GM21723 (cell line): ENCODE results near the gene SLC12A8.

Experiments used
- ATAC-seq: cut with Tn5 transposase; IDR thresholded peaks from one replicate; pipeline ENCODE4 v1.9.1; 2021; ENCODE audit warnings: mild to moderate bottlenecking, moderate library complexity; ENCODE audit not compliant: unreplicated experiment

Gene SLC12A8

DNA sequence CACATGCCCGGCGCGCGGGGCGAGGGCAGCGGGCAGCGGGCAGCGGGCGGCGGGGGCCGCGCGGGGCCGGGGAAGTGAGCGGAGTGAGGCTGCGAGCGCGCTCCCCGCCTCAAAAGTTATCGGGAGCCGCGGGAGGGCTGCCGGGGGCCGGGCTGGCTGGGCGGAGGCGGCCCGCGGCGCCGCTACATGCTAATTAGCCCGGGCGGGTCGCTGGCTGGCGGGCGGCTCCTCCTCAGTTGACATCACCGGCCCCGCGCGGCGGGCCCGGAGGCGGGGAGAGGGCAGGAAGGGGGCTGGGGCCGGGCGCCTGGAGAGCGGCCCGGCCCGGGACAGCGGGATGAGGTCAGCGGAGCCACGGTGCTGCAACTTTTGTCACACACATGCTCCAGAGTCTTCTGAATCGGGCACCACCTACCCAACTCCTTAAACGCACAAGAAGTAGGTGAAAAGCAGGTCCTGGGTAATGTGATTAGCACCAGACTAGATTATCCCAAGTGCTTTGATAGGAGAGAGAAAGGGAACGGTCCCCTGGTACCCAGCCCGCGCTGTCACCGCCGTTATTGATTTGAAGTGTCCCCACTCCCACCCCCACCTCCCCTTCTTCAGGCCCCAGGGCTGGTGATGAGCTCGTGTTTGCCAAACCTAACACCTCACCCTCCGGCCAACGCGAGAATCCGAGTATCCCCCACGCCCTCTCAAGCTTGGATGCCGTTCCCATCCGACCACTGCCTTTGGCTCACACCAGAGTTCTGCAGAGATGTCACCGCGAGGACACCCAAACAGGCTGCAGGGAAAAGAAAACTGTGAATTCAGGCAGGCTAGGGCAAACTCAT lies 156.4 kb downstream of the SLC12A8 start, which contains the start of gene HEG1:
Gene HEG1, minus strand, starts transcription at position 85 of the 833 bp plus-strand sequence. CDS start 107 bp downstream, outside the sequence.
- ATAC-seq = peak; percentile 69

DNA sequence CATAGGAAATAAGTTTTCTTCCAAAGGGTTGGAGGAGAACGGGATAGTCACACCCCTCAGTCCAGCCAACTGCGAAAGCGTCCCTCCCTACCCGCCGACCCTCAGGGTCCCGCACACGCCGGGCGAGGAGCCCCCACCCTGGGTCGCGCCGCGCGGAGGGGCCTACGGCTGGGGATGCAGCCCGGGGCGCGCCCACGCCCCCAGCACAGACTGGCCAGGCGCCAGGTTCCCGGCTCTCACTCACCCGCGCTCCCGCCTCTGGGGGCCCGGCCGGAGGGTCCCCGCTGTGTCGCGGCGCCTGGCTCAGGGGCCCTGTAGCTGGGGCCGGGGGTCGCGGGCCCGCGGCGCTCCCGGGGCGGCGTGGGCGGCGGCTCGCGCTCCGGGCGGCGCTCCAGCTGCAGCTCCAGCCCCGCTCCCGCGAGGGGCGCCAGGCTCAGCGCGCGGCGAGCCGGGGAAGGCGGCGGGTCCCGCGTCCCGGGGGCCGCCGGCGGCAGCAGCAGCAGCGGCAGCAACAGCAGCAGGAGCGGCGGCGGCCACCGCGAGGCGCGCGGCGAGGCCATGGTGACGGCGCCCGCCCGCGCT lies 157.1 kb downstream of the SLC12A8 start:
- ATAC-seq = peak; percentile 24

GRCh38 chr3:125054449-125055329 lies 157.9 kb downstream of the SLC12A8 start:
- ATAC-seq = peak; percentile 31

DNA sequence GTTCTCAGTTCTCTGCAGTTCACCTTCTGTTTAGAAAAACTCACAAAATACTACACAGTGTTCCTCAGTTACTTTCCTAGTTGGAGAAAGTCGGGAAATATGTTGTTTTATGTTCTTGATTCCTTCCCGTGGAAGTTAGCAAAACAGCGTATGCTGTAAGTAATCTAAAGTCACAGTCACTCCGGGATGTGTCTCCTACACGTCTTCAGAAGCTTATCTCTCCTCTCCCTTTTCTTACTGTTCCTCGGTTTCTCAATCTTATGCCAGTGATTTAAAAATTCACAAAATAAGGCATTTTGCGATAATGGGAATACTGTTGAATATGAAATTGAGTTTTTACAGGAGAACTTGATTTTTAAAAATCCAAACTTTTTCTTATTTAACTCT lies 158.5 kb downstream of the SLC12A8 start:
- ATAC-seq = no peak

DNA sequence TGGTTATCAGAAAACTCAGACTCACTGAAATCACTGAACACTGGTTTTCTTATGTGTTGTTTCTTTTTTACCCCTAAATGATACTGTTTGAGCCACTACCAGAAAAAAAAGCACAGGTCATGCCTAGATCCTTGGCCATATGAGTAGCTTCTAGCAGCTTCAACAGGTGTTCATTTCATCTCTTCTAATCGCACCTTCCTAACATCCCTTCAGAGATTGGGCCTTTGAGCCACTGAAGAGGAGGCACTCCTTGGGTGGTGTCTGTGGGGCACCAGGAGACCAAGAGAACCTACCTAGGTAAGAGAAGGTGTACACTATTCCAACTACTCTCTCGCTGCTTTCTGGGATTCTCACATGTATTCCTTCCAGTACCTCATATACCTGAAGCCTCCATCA lies 159.2 kb downstream of the SLC12A8 start:
- no peak for ATAC-seq

- no peak for ATAC-seq
Observed at GRCh38 chr3:125052624-125053303, 159.8 kb downstream of the SLC12A8 start.

- no peak for ATAC-seq
Observed at GRCh38 chr3:125051715-125052581, 160.6 kb downstream of the SLC12A8 start.

- no peak for ATAC-seq
Observed at GRCh38 chr3:125051205-125051604, 161.3 kb downstream of the SLC12A8 start.

DNA sequence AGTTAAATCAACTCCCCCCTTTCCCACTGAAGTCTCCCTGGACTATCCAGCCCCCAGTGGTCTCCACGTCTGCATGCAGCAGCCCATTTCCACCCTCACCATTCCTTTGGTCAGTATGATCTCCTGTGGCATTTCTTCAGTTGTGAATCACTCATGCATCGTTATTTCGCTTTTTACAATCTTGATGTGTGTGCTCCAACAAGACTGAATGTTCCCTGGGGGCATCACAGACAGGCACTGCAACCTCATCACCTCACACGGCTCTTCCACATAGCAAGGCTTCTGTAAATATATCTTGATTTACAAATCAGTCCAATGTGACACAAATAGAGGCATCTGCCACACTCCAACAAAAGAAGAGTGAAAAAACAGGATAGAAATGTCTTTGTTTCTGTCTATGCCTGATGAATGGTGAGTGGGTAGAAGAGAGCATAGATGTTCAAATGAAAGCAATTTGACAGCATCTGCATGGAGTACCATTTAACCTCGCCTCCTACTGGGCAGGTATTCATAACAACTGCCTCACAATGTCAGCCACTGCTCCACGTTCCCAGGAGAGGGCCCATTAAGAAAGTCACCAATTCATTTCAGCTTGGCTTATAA lies 162.0 kb downstream of the SLC12A8 start:
- ATAC-seq = no peak

DNA sequence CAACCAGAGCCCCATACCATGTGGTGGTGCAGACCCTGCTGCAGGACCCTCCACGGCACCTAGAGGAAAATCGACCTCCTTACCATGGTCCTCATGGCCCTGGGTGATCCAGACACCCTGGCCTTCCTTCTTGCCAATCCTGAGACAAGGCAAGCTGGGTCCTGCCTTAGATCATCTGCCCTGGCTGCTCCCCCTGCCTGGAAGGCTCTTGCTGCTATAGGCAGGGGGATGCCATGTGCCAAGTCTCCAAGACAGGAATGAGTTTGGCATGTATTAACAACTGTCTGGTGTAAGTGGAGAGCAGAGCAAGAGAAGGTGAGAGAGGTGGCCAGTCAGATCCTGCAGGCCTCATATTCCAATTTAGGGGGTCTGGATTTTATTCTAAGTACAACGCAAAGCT lies 164.3 kb downstream of the SLC12A8 start:
- no peak for ATAC-seq

- ATAC-seq = no peak
Observed at GRCh38 chr3:125045965-125046364, 166.6 kb downstream of the SLC12A8 start.

GRCh38 chr3:125045194-125045593 lies 167.4 kb downstream of the SLC12A8 start:
- no peak for ATAC-seq

- ATAC-seq = no peak
Observed at GRCh38 chr3:125043599-125044151, 168.9 kb downstream of the SLC12A8 start.

GRCh38 chr3:125042725-125043406 lies 169.7 kb downstream of the SLC12A8 start:
- no peak for ATAC-seq

DNA sequence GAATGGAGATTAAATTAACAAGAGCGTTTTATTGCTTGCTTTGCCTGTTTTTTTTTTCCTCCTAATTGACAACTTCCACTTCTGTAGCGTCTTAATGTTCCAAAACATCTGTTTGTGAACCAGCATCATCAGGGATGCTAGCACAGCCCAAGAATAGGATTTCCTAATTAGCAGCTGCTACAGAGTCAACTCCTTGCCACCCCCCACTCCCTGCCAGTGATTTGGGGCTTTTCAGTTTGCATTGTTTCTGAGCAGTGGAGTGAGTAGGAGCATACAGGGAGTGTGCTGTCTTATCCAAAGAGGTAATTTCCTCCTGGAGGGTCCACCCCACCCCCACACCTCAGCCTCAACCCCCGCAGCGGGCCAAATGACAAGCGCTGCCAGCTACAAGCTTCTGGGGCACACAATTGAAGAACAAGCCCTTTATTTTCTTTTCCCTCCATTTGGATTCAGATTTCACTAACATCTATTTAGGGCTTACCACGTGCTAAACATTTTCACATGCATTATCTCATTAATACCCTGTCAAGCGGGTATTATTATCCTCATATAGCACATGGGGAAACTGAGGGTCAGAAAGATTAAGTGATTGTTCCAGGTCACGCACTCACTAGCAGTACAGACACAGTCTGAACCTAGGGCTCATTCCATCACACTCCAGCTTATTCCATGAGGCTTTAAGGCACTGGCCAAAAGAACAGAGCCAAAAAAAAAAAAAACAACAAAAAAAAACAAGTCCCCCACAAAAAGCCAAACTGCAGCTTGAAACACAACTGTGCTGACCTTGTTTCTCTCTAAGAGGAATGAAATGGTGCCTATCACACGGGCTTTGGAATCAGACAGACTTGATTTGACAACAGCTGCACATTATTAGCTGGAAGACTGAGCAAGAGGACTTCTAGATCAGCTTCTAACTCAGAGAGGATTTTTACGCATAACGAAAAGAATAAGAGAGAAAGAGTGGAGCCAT lies 173.1 kb downstream of the SLC12A8 start:
- no peak for ATAC-seq

GRCh38 chr3:125037498-125038150 lies 174.9 kb downstream of the SLC12A8 start:
- ATAC-seq = no peak

DNA sequence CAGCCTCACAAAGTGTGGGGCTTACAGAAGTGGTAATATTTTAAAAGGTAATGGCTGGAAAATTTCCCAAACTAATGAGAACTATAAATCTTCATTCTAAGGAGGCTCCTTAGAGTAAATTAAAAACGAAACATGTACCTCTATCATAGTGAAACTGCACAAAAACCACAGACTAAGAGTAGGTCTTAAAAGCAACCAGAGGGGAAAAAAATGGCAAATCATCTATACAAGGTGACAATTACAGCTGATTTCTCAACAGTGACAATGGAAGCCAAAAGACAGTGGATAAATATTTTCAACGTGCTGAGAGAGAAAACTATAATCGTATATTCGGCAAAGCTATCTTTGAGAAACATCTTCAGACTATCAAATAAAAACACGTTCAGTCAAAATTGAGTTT lies 177.3 kb downstream of the SLC12A8 start:
- peak; percentile 81 for ATAC-seq
